Body of pancreas (tissue), 2 donors: Measurements from ENCODE around the gene NLRP13. TPM values are rescaled to one million over a fixed set of nuclear protein-coding genes. Genes with fewer than 3 reads are reported as not detected.

Experiments used
- total RNA-seq, 2 donors: library from RNA; depleted of rRNA; stranded (reverse); fragments of >200 nt; gene quantifications; one replicate each; pipeline ENCODE4 v1.1.0, GENCODE V29; 2016

Gene NLRP13
- total RNA-seq, 2 donors from 2014 or later, result not detected

Other genes starting within 250 kb of the NLRP13 start
- not detected for gene NLRP9, start 193.9 kb downstream of the NLRP13 start, total RNA-seq
- gene RFPL4A, start 173.2 kb downstream of the NLRP13 start, total RNA-seq, result not detected
- 1 to 10 TPM in 1 of 2 donors, not detected in 1; 2.3 TPM for gene RFPL4AL1, start 163.2 kb downstream of the NLRP13 start, total RNA-seq
- not detected for gene NLRP11, start 100.3 kb downstream of the NLRP13 start, total RNA-seq
- gene NLRP4, start 95.8 kb downstream of the NLRP13 start, total RNA-seq, result not detected
- not detected for gene NLRP8, start 15.5 kb upstream of the NLRP13 start, total RNA-seq
- not detected for gene NLRP5, start 54.4 kb upstream of the NLRP13 start, total RNA-seq
- gene ZNF787, start 189.0 kb upstream of the NLRP13 start, total RNA-seq, result 10 to 100 TPM; 12.7 to 21.1 TPM
- 10 to 100 TPM; 50.3 to 95.9 TPM for gene ZNF444, start 209.0 kb upstream of the NLRP13 start, total RNA-seq
- gene GALP, start 243.7 kb upstream of the NLRP13 start, total RNA-seq, result not detected